DND-41 (cell line): Measurements from ENCODE around the gene CABYR.

Experiments
- ATAC-seq: fragments of 200-7000 bp; cut with Tn5 transposase; 3 replicates; pipeline ENCODE4 v1.9.1; 2021; ENCODE audit warnings: low read depth; ENCODE audit not compliant: insufficient read depth
- DNase-seq: peaks from one replicate; pipeline ENCODE4 v3.0.0-alpha.2; 2020
- H2AFZ ChIP-seq: 2 replicates; pipeline ENCODE4 v1.6.0; 2012; ENCODE audit warnings: low read depth, low read length
- H3K27ac ChIP-seq: 2 replicates; pipeline ENCODE4 v1.5.1; 2012; ENCODE audit warnings: low read length, inconsistent platforms
- H3K27me3 ChIP-seq: fragments of 200-600 bp; sonication (generic); 2 replicates; pipeline ENCODE4 v1.6.0; 2012; ENCODE audit warnings: low read length, mild to moderate bottlenecking, inconsistent platforms; ENCODE audit not compliant: insufficient read depth, poor library complexity
- H3K36me3 ChIP-seq: 2 replicates; pipeline ENCODE4 v1.5.1; 2012; ENCODE audit warnings: low read length, inconsistent platforms; ENCODE audit not compliant: insufficient read depth
- H3K4me1 ChIP-seq: 2 replicates; pipeline ENCODE4 v1.5.1; 2012; ENCODE audit warnings: mild to moderate bottlenecking, low read length; ENCODE audit not compliant: insufficient read depth
- H3K4me2 ChIP-seq: 2 replicates; pipeline ENCODE4 v1.6.0; 2012; ENCODE audit warnings: mild to moderate bottlenecking, moderate library complexity, low read length, inconsistent platforms; ENCODE audit not compliant: insufficient read depth
- H3K4me3 ChIP-seq, 2 experiments: fragments of 200-600 bp in 1 of 2; shearing (Covaris generic) in 1 of 2; 2 replicates each; pipeline ENCODE4 v1.5.1; 2012 to 2016; ENCODE audit warnings: inconsistent platforms in 2 of 2, low read length in 2 of 2, mild to moderate bottlenecking in 2 of 2, low read depth in 1 of 2, moderate library complexity in 1 of 2
- H3K79me2 ChIP-seq: 2 replicates; pipeline ENCODE4 v1.6.0; 2012; ENCODE audit warnings: low read length, inconsistent platforms; ENCODE audit not compliant: insufficient read depth
- H3K9ac ChIP-seq: 2 replicates; pipeline ENCODE4 v1.6.0; 2012; ENCODE audit warnings: low read depth, mild to moderate bottlenecking, inconsistent platforms, low read length, moderate library complexity
- H3K9me3 ChIP-seq: 2 replicates; pipeline ENCODE4 v1.5.1; 2012; ENCODE audit warnings: low read length, moderate library complexity, mild to moderate bottlenecking, inconsistent platforms; ENCODE audit not compliant: insufficient read depth, severe bottlenecking
- H4K20me1 ChIP-seq: 2 replicates; pipeline ENCODE4 v1.6.0; 2012; ENCODE audit warnings: low read length; ENCODE audit not compliant: insufficient read depth
- EZH2 ChIP-seq: IDR thresholded peaks from 3 replicates; pipeline ENCODE4 v1.6.1; 2012; ENCODE audit warnings: borderline replicate concordance, low read depth, mild to moderate bottlenecking, moderate library complexity, low read length, inconsistent platforms; ENCODE audit not compliant: severe bottlenecking
- TF ChIP-seq, protein P1 (sequence below): IDR thresholded peaks from 2 replicates; pipeline ENCODE4 v1.5.1; 2012; ENCODE audit warnings: borderline replicate concordance, low read length, moderate library complexity, mild to moderate bottlenecking; ENCODE audit not compliant: poor library complexity, severe bottlenecking; ENCODE audit errors: extremely low read depth

The CABYR gene

DNA sequence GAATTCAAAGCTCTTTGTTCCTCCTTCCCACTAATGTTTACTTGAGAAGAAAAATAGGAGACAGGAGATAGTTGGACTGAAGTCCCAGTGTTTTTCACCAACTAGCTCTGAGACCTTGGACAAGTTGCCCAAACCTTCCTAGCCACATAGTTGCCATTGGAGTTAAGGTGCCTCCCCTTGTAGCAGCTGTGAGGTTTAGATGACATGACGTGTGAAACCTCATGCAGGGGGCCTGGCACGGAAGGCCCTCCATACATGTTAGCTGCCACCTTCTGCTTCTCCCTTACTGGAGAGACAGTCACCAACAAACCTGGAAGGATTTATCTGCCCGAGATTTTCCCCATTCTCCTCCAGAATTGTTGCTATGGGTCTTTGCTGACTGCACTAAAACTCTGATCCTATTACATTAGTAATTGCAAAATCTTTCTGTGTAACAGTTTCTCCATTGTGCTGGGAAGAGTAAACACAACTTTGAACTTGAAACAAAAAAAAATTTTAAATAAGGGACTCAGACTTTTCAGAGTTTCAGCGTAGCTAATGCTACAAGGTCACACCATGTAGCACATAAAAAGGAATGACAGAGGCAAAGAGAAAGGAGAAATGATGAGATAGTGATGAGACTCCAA is 23.8 kb upstream of the CABYR start:
- no peaks in the 10 kb centered on the region for H3K9me3 ChIP-seq
- peaks cover 2% of the 10 kb centered on the region; the same call in 1 of the 2 replicates for H4K20me1 ChIP-seq
- H3K4me2 ChIP-seq = no peak overlapping the region
- no peaks in the 10 kb centered on the region for H3K79me2 ChIP-seq
- no peak overlapping the region for H3K4me3 ChIP-seq
- H2AFZ ChIP-seq = no peak overlapping the region
- H3K4me1 ChIP-seq = no peaks in the 10 kb centered on the region
- no peak overlapping the region for H3K27ac ChIP-seq
- ATAC-seq (no peak), DNase-seq (no peak)
- no peak overlapping the region for H3K9ac ChIP-seq
- H3K36me3 ChIP-seq = peaks cover 48% of the 10 kb centered on the region
- TF ChIP-seq, protein P1, sequence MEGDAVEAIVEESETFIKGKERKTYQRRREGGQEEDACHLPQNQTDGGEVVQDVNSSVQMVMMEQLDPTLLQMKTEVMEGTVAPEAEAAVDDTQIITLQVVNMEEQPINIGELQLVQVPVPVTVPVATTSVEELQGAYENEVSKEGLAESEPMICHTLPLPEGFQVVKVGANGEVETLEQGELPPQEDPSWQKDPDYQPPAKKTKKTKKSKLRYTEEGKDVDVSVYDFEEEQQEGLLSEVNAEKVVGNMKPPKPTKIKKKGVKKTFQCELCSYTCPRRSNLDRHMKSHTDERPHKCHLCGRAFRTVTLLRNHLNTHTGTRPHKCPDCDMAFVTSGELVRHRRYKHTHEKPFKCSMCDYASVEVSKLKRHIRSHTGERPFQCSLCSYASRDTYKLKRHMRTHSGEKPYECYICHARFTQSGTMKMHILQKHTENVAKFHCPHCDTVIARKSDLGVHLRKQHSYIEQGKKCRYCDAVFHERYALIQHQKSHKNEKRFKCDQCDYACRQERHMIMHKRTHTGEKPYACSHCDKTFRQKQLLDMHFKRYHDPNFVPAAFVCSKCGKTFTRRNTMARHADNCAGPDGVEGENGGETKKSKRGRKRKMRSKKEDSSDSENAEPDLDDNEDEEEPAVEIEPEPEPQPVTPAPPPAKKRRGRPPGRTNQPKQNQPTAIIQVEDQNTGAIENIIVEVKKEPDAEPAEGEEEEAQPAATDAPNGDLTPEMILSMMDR = no peak
- TF ChIP-seq EZH2 = no peak
- no peaks in the 10 kb centered on the region for H3K27me3 ChIP-seq

DNA sequence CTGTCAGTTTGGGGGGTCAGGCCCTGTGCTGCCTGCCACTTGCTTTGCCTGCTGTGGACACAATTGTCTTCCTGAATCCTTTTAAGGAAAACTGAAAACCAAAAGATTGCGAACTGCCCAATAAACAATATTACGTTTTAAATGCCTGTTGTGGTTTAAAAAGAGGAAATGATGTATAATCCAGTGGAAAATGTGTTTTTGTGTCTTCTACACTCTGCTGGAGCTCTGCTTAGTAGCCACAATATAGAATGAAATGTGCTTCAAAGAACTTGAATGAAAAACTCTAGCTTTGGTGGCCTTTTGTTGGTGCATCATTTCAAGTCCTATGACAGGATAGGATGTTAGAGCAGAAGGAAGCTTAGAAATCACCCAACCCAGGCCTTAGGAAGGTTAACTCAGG is 23.2 kb upstream of the CABYR start:
- no peak overlapping the region for H3K4me2 ChIP-seq
- no peaks in the 10 kb centered on the region for H3K79me2 ChIP-seq
- H3K27me3 ChIP-seq = no peaks in the 10 kb centered on the region
- no peak overlapping the region for H3K4me3 ChIP-seq
- ATAC-seq (no peak), DNase-seq (no peak)
- no peaks in the 10 kb centered on the region for H3K4me1 ChIP-seq
- H3K36me3 ChIP-seq = peaks cover 53% of the 10 kb centered on the region
- H3K9me3 ChIP-seq = no peaks in the 10 kb centered on the region
- no peak overlapping the region for H3K9ac ChIP-seq
- H2AFZ ChIP-seq = no peak overlapping the region
- no peak overlapping the region for H3K27ac ChIP-seq
- no peak for TF ChIP-seq EZH2
- TF ChIP-seq, protein P1 = no peak
- peaks cover 2% of the 10 kb centered on the region; the same call in 1 of the 2 replicates for H4K20me1 ChIP-seq

DNA sequence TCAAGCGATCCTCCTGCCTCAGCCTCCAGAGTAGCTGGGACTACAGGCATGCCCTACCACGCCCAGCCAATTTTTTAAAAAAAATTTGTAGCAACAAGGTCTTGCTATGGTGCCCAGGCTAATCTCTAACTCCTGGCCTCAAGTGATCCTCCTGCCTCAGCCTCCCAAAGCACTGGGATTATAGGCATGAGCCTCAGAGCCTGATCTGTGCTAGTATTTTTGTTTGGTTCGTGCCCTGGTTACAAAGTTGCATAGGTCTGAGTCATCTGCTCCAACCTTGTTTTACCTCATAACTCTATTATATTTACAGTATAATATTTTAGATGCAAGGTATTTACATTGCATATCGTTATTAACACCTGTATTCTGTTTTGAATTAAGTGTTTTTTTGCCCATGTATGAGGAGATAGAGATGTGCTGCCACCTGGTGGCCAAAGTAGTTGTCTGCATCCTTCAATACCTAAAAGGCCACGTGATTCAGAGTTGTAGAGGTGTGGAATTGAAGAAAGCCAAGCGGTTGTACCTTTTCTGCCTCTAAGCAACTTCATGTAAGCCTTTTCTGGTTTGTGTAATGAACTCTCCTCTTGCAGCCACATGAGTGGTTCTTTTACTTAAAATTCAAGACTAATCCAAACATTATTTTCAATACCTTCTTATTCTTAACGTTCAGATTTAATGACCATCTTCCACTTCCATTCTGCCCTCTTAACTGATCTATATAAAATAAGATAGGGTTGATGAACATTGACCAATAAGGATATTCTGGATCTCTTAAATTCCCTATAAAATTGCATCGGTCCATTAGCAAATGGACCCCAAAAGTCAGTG is 19.9 kb upstream of the CABYR start:
- Histone ChIP-seq H3K9ac (no peak overlapping the region), H3K36me3 (peaks cover 52% of the 10 kb centered on the region), H3K4me3 (no peak overlapping the region), H3K27me3 (no peaks in the 10 kb centered on the region), H4K20me1 (0 out of 2 replicates have a peak, but pooled peaks cover 4% of the 10 kb centered on the region), H3K79me2 (no peaks in the 10 kb centered on the region), H3K4me2 (no peak overlapping the region), H3K27ac (no peak overlapping the region), H3K4me1 (no peaks in the 10 kb centered on the region), H2AFZ (no peak overlapping the region), H3K9me3 (no peaks in the 10 kb centered on the region)
- ATAC-seq (peak; percentile 88), DNase-seq (peak; percentile 75)
- TF ChIP-seq, protein P1 = peak; percentile 91
- no peak for TF ChIP-seq EZH2
